ENCODE measurements around the gene RAB5B.

DNA sequence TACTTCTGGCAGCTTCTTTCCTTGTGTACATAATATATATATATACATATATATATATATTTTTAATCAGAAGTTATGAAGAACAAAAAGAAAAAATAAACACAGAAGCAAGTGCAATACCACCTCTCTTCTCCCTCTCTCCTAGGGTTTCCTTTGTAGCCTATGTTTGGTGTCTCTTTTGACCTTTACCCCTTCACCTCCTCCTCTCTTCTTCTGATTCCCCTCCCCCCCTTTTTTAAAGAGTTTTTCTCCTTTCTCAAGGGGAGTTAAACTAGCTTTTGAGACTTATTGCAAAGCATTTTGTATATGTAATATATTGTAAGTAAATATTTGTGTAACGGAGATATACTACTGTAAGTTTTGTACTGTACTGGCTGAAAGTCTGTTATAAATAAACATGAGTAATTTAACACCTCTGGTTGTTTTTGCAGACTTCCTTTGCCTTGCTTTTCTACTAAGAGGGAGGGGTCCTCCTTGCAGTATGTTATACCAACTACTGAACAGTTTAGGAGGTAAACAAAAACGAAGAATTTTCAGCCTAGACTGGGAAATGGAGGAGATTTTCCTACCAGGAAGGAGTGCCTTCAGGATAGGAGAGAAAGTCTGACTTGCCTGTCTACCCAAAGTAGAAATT, 64.3 kb downstream of the RAB5B start:
- TF ChIP-seq, protein P1, sequence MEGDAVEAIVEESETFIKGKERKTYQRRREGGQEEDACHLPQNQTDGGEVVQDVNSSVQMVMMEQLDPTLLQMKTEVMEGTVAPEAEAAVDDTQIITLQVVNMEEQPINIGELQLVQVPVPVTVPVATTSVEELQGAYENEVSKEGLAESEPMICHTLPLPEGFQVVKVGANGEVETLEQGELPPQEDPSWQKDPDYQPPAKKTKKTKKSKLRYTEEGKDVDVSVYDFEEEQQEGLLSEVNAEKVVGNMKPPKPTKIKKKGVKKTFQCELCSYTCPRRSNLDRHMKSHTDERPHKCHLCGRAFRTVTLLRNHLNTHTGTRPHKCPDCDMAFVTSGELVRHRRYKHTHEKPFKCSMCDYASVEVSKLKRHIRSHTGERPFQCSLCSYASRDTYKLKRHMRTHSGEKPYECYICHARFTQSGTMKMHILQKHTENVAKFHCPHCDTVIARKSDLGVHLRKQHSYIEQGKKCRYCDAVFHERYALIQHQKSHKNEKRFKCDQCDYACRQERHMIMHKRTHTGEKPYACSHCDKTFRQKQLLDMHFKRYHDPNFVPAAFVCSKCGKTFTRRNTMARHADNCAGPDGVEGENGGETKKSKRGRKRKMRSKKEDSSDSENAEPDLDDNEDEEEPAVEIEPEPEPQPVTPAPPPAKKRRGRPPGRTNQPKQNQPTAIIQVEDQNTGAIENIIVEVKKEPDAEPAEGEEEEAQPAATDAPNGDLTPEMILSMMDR (IDR thresholded peaks at IDR 0.05), result no peak
- TF ChIP-seq POLR2A (IDR thresholded peaks at IDR 0.05), result no peak

All from ovary (tissue), 3 donors.